ENCODE data around the gene S100A7A.

- TF ChIP-seq ZNF263 (CRISPR knock-in tag; IDR thresholded peaks at IDR 0.05; ENCODE audit: low read depth) (no peak), ZMAT4 (CRISPR knock-in tag; IDR thresholded peaks at IDR 0.05) (no peak), CTCF (IDR thresholded peaks at IDR 0.05) (no peak), ATF3 (CRISPR knock-in tag; conservative IDR thresholded peaks at IDR 0.05) (no peak), ATF2 (CRISPR knock-in tag; IDR thresholded peaks at IDR 0.05; ENCODE audit: borderline replicate concordance, low read depth) (no peak), TEAD4 (CRISPR knock-in tag; IDR thresholded peaks at IDR 0.05) (no peak), USF2 (CRISPR knock-in tag; IDR thresholded peaks at IDR 0.05) (no peak), PREB (CRISPR knock-in tag; IDR thresholded peaks at IDR 0.05; ENCODE audit: borderline replicate concordance) (no peak), JAZF1 (CRISPR knock-in tag; IDR thresholded peaks at IDR 0.05) (no peak), NR3C1 (CRISPR knock-in tag; conservative IDR thresholded peaks at IDR 0.05; ENCODE audit: low read depth) (no peak), ZNF138 (CRISPR knock-in tag; conservative IDR thresholded peaks at IDR 0.05) (no peak), ZNF512 (CRISPR knock-in tag; IDR thresholded peaks at IDR 0.05; ENCODE audit: borderline replicate concordance) (no peak)
These were observed 45.1 kb upstream of the S100A7A start for GRCh38 chr1:153371231-153371630.

Measured in WTC11 (cell line).